NOMO-1 treated with dmso at 0.1 percent for 144 hours (cell line): ENCODE data around the gene TMA7.
"Not testable (repeated sequence)": the region's sequence is repeated elsewhere in the genome, so short reads cannot be mapped to it uniquely, and the experiment has no call there.

Experiments used
- DNase-seq: peaks from one replicate; lab custom pipeline; 2025; ENCODE audit not compliant: unreplicated experiment; lab: John Stamatoyannopoulos, UW

The TMA7 gene

GRCh38 chr3:48439820-48440589, at the start of gene TMA7, which contains the start of gene CCDC51:
Gene TMA7, plus strand, starts transcription at chr3:48440257. Its CDS starts 40 bp downstream, at chr3:48440297.
Gene CCDC51, minus strand, starts transcription at chr3:48440119. Its CDS starts 4,991 bp downstream, at chr3:48435128.
- peak; percentile 98 for DNase-seq

GRCh38 chr3:48394391-48394790, 45.7 kb upstream of the TMA7 start:
- no peak for DNase-seq

GRCh38 chr3:48395714-48396113, 44.3 kb upstream of the TMA7 start:
- DNase-seq: no peak

- DNase-seq: no peak
Observed at GRCh38 chr3:48397767-48398681, 42.0 kb upstream of the TMA7 start.

- DNase-seq: no peak
Observed at GRCh38 chr3:48398701-48399386, 41.2 kb upstream of the TMA7 start.

GRCh38 chr3:48399387-48400172, 40.5 kb upstream of the TMA7 start:
- DNase-seq: no peak

- peak; percentile 16 for DNase-seq
Observed at GRCh38 chr3:48400824-48401433, 39.1 kb upstream of the TMA7 start.

- not testable (repeated sequence) for DNase-seq
Observed at GRCh38 chr3:48401434-48401901, 38.6 kb upstream of the TMA7 start.

- no peak for DNase-seq
Observed at GRCh38 chr3:48402281-48402732, 37.8 kb upstream of the TMA7 start.

GRCh38 chr3:48402907-48403306, 37.1 kb upstream of the TMA7 start:
- DNase-seq: no peak

GRCh38 chr3:48403533-48404439, 36.3 kb upstream of the TMA7 start:
- DNase-seq: no peak

- DNase-seq: no peak
Observed at GRCh38 chr3:48404440-48405342, 35.4 kb upstream of the TMA7 start.

- DNase-seq: no peak
Observed at GRCh38 chr3:48405343-48405881, 34.6 kb upstream of the TMA7 start.

GRCh38 chr3:48405971-48406370, 34.1 kb upstream of the TMA7 start:
- DNase-seq: no peak

GRCh38 chr3:48406443-48407431, 33.3 kb upstream of the TMA7 start:
- DNase-seq: no peak

- DNase-seq: no peak
Observed at GRCh38 chr3:48407542-48408099, 32.4 kb upstream of the TMA7 start.
